Ishikawa (cell line): ENCODE data around the gene ZMYND11.
A peak's percentile ranks its signal among the peaks of the same experiment; 100 is the strongest.

Experiments
- CEBPB ChIP-seq: IDR thresholded peaks from 2 replicates; pipeline ENCODE4 v1.6.1; 2012
- CREB1 ChIP-seq: IDR thresholded peaks from 2 replicates; pipeline ENCODE4 v1.6.1; 2012; ENCODE audit warnings: low read depth
- EGR1 ChIP-seq: IDR thresholded peaks from 2 replicates; pipeline ENCODE4 v1.6.1; 2012
- EP300 ChIP-seq: IDR thresholded peaks from 2 replicates; pipeline ENCODE4 v1.6.1; 2012; ENCODE audit warnings: borderline replicate concordance
- FOXM1 ChIP-seq: IDR thresholded peaks from 2 replicates; pipeline ENCODE4 v1.6.1; 2012; ENCODE audit warnings: low read depth, borderline replicate concordance
- MAX ChIP-seq: IDR thresholded peaks from 2 replicates; pipeline ENCODE4 v1.6.1; 2012
- NFIC ChIP-seq: IDR thresholded peaks from 2 replicates; pipeline ENCODE4 v1.6.1; 2012
- RAD21 ChIP-seq: IDR thresholded peaks from 2 replicates; pipeline ENCODE4 v1.6.1; 2012; ENCODE audit warnings: low read depth
- REST ChIP-seq: IDR thresholded peaks from 2 replicates; pipeline ENCODE4 v1.6.1; 2012; ENCODE audit warnings: low read depth, mild to moderate bottlenecking
- TAF1 ChIP-seq: IDR thresholded peaks from 2 replicates; pipeline ENCODE4 v1.6.1; 2012; ENCODE audit warnings: low read depth, mild to moderate bottlenecking
- TCF12 ChIP-seq: IDR thresholded peaks from 2 replicates; pipeline ENCODE4 v1.6.1; 2012; ENCODE audit warnings: low read depth
- TEAD4 ChIP-seq: IDR thresholded peaks from 2 replicates; pipeline ENCODE4 v1.6.1; 2012
- USF1 ChIP-seq: IDR thresholded peaks from 2 replicates; pipeline ENCODE4 v1.6.1; 2012
- YY1 ChIP-seq: IDR thresholded peaks from 2 replicates; pipeline ENCODE4 v1.6.1; 2012; ENCODE audit warnings: low read depth
- ZBTB7A ChIP-seq: IDR thresholded peaks from 2 replicates; pipeline ENCODE4 v1.6.1; 2012; ENCODE audit warnings: low read depth

Gene ZMYND11

GRCh38 chr10:135132-135600 lies at the start of gene ZMYND11:
ZMYND11 (plus strand) TSS chr10:135455; CDS start chr10:180013, 44,558 bp downstream.
- TF ChIP-seq NFIC (no peak), TEAD4 (no peak), FOXM1 (no peak), YY1 (peak; percentile 81), USF1 (no peak), CREB1 (no peak), TAF1 (peak; percentile 55; the same call in 1 of the 2 replicates), TCF12 (no peak)

GRCh38 chr10:86031-86430 lies 49.2 kb upstream of the ZMYND11 start:
- TF ChIP-seq REST, result no peak
- TF ChIP-seq USF1, result no peak
- TF ChIP-seq CEBPB, result no peak
- no peak for TF ChIP-seq YY1
- no peak for TF ChIP-seq FOXM1
- no peak for TF ChIP-seq TAF1
- no peak for TF ChIP-seq EGR1
- TF ChIP-seq TEAD4, result no peak
- no peak for TF ChIP-seq CREB1
- TF ChIP-seq NFIC, result no peak
- TF ChIP-seq ZBTB7A, result no peak
- no peak for TF ChIP-seq TCF12
- no peak for TF ChIP-seq MAX
- TF ChIP-seq EP300, result no peak
- no peak for TF ChIP-seq RAD21

GRCh38 chr10:87177-88080 lies 47.8 kb upstream of the ZMYND11 start:
- TF ChIP-seq TEAD4, result no peak
- no peak for TF ChIP-seq EGR1
- no peak for TF ChIP-seq ZBTB7A
- no peak for TF ChIP-seq RAD21
- TF ChIP-seq REST, result no peak
- no peak for TF ChIP-seq FOXM1
- no peak for TF ChIP-seq USF1
- no peak for TF ChIP-seq EP300
- TF ChIP-seq TCF12, result no peak
- TF ChIP-seq CEBPB, result no peak

- TF ChIP-seq RAD21 (no peak), MAX (peak; percentile 61; the same call in 1 of the 2 replicates)
These were observed 47.0 kb upstream of the ZMYND11 start for GRCh38 chr10:88253-88652.

GRCh38 chr10:89248-89647 lies 46.0 kb upstream of the ZMYND11 start:
- TF ChIP-seq EP300 (no peak), NFIC (no peak), TCF12 (no peak), YY1 (no peak), MAX (no peak), CEBPB (no peak), USF1 (no peak), TAF1 (no peak), RAD21 (no peak), FOXM1 (no peak), REST (no peak), TEAD4 (no peak), ZBTB7A (no peak), EGR1 (no peak), CREB1 (no peak)
